ENCODE results near the gene PPP4C.

- TF ChIP-seq RAD21 (IDR thresholded peaks at IDR 0.05; ENCODE audit: low read depth) (no peak), CTCF (IDR thresholded peaks at IDR 0.05 in 2 of 3, conservative IDR thresholded peaks at IDR 0.05 in 1 of 3; ENCODE audit: borderline replicate concordance in 1 of 3, insufficient read depth in 1 of 3, low read depth in 2 of 3, low read length in 2 of 3) (no peak), SIN3A (IDR thresholded peaks at IDR 0.05; ENCODE audit: low read depth) (no peak), EZH2phosphoT487 (IDR thresholded peaks at IDR 0.05; ENCODE audit: borderline replicate concordance) (no peak), REST (IDR thresholded peaks at IDR 0.05; ENCODE audit: low read depth) (no peak), POLR2A (IDR thresholded peaks at IDR 0.05; ENCODE audit: borderline replicate concordance, extremely low read depth, insufficient read depth, insufficient read length) (no peak), YY1 (IDR thresholded peaks at IDR 0.05; ENCODE audit: extremely low read depth, insufficient replicate concordance, low read depth, low read length) (no peak)
These were observed 24.3 kb upstream of the PPP4C start for GRCh38 chr16:30051518-30051917.
